ENCODE data around the gene DHX36. TPM values are rescaled to one million over a fixed set of nuclear protein-coding genes. Genes with fewer than 3 reads are reported as not detected.

DHX36 gene, protein sequence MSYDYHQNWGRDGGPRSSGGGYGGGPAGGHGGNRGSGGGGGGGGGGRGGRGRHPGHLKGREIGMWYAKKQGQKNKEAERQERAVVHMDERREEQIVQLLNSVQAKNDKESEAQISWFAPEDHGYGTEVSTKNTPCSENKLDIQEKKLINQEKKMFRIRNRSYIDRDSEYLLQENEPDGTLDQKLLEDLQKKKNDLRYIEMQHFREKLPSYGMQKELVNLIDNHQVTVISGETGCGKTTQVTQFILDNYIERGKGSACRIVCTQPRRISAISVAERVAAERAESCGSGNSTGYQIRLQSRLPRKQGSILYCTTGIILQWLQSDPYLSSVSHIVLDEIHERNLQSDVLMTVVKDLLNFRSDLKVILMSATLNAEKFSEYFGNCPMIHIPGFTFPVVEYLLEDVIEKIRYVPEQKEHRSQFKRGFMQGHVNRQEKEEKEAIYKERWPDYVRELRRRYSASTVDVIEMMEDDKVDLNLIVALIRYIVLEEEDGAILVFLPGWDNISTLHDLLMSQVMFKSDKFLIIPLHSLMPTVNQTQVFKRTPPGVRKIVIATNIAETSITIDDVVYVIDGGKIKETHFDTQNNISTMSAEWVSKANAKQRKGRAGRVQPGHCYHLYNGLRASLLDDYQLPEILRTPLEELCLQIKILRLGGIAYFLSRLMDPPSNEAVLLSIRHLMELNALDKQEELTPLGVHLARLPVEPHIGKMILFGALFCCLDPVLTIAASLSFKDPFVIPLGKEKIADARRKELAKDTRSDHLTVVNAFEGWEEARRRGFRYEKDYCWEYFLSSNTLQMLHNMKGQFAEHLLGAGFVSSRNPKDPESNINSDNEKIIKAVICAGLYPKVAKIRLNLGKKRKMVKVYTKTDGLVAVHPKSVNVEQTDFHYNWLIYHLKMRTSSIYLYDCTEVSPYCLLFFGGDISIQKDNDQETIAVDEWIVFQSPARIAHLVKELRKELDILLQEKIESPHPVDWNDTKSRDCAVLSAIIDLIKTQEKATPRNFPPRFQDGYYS
- 58.2 to 63.7 TPM (median 59.9 TPM) in 5 replicates for total RNA-seq (2022; extraction: Qiagen RNA extraction)

GRCh38 chr3:154323891-154324738, at the start of gene DHX36:
Gene DHX36 (minus strand): TSS chr3:154324487. CDS start chr3:154324416, 71 bp downstream.

Other genes starting within 250 kb of the DHX36 start
- 8.0 to 11.2 TPM (median 9.7 TPM) in 5 replicates for gene ARHGEF26, start 203.1 kb downstream of the DHX36 start, total RNA-seq (2022; extraction: Qiagen RNA extraction)
- not detected in 5 replicates for gene GPR149, start 105.7 kb upstream of the DHX36 start, total RNA-seq (2022; extraction: Qiagen RNA extraction)

Measured in A549 treated with Hydrocortisone at 1 μM for 4 hours (cell line).